ENCODE results near the gene FOXRED2. TPM values are rescaled to one million over a fixed set of nuclear protein-coding genes. Genes with fewer than 3 reads are reported as not detected.
"Not testable (repeated sequence)": the region's sequence is repeated elsewhere in the genome, so short reads cannot be mapped to it uniquely, and the experiment has no call there.

FOXRED2 gene
- polyA plus RNA-seq, 5 donors = 15.5 to 23.4 (median 18.5) TPM

- DNase-seq = no peak
These were observed 54.4 kb downstream of the FOXRED2 start for GRCh38 chr22:36452250-36452977.

DNA sequence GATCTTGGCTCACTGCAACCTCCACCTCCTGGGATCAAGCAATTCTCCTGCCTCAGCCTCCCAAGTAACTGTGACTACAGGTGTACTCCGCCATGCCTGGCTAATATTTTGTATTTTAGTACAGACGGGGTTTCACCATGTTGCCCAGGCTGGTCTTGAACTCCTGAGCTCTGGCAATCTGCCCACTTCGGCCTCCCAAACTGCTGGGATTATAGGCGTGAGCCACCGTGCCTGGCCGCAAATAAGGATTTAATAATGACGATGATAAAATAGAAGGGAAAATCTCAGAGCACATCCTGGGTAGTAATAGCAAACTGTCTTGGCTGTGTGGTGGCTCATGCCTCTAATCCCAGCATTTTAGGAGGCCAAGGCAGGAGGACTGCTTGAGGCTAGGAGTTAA lies 55.9 kb downstream of the FOXRED2 start:
- DNase-seq = not testable (repeated sequence)

DNA sequence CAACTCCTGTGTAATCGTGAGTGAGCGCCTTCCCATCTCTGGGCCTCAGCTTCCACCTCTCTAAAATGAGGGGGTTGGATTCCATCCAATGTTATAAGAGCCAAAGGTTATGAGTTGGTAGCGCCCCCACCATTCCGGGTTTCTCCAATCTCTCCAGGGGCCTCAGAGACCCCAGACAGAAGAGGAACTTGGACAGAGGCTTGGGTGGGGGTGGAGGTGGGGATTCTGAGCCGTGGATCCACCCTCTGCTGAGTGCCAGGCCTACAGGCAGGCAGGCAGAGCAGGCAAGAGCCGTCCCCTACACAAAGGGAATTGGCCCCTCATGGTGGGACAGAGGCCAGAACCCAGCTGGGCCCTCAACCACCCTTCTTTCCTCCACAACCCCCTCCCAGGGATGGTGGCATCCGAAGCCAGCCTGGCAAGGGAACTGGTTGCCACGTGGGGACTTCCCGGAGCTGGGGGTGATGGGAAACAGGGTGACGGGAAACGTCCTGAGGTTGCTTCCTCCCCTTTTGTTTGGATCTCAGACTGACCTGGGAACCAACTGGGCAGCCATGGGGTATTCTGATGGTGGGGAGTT lies 57.2 kb downstream of the FOXRED2 start:
- no peak for DNase-seq

DNA sequence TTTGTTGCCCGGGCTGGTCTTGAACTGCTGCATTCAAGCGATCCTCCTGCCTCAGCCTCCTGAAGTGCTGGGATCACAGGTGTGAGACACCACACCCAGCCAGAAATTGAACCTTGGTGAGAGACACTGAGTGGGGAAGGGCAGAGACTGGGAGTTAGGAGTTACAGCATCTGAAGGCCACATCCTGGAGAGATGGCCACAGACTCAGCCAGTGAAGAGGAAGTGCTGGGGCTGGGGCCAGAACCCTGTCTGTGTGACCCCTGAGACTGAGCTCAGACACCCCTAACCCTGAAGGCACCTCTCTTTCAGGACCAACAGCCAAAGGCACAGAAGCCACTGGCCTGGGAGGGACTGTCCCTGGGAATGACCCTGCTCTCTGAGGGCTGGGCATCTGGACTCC lies 59.2 kb downstream of the FOXRED2 start:
- DNase-seq = no peak

GRCh38 chr22:36445158-36445668 lies 61.6 kb downstream of the FOXRED2 start:
- DNase-seq = no peak

GRCh38 chr22:36443198-36443770 lies 63.6 kb downstream of the FOXRED2 start:
- DNase-seq = no peak

- no peak for DNase-seq
These were observed 64.2 kb downstream of the FOXRED2 start for GRCh38 chr22:36442506-36443197.

- DNase-seq = no peak
These were observed 66.3 kb downstream of the FOXRED2 start for GRCh38 chr22:36440429-36441002.

DNA sequence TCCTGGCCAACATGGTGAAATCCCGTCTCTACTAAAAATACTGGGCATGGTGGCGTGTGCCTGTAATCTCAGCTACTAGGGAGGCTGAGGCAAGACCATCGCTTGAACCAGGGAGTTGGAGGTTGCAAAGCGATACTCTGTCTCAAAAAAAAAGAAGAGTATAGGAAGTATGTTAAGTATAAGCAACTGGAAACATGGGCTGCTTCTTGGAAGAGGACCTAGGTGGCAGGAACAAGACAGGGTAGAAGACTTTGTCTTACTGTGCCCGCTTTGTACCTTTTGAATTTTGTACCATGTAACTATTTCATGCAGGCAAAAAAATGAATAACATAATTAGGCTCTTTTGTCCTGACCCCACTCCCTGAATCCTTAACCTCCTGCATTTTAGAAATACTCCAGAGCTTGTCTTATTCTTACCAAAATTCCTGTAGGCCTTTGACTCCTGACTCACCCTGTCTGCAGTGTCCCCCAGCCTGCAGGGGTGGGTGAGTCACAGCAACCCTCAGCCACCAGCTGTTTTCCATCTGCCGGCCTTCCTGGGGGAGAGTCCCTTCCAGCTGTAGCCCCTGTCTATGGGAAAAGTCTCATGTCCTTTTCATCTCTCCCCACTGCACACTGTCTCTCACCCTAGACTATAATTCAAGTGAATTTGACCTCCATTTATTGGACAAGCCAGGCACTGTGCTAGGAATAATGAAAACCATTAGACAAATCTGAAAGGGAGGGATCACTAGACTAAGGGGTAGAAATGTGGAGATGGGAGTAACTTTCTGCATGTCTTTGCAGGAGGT lies 67.2 kb downstream of the FOXRED2 start:
- DNase-seq = no peak

Other genes with a start within 250 kb of the FOXRED2 start
- gene MYH9, start 119.1 kb downstream of the FOXRED2 start, polyA plus RNA-seq (ENCODE audit: insufficient read depth in 1 of 5, insufficient read length in 5 of 5, low replicate concordance in 1 of 5) = 100 to 1,000 TPM; 171 to 285 (median 216) TPM
- gene TXN2, start 25.4 kb downstream of the FOXRED2 start, polyA plus RNA-seq (ENCODE audit: insufficient read depth in 1 of 5, insufficient read length in 5 of 5, low replicate concordance in 1 of 5) = 100 to 1,000 TPM; 107 to 118 (median 111) TPM
- 100 to 1,000 TPM; 233 to 291 (median 263) TPM for gene EIF3D, start 22.1 kb upstream of the FOXRED2 start, polyA plus RNA-seq (ENCODE audit: insufficient read depth in 1 of 5, insufficient read length in 5 of 5, low replicate concordance in 1 of 5)
- not detected for gene CACNG2, start 196.7 kb upstream of the FOXRED2 start, polyA plus RNA-seq (ENCODE audit: insufficient read depth in 1 of 5, insufficient read length in 5 of 5, low replicate concordance in 1 of 5)

Data from right lung (tissue), 5 donors.